NOMO-1 treated with dmso at 0.1 percent for 144 hours (cell line): ENCODE data around the gene NDUFB10.

ENCODE experiments used
- DNase-seq: peaks from one replicate; lab custom pipeline; 2025; ENCODE audit not compliant: unreplicated experiment; lab: John Stamatoyannopoulos, UW

NDUFB10 gene

GRCh38 chr16:2001035-2001434 lies 41.7 kb downstream of the NDUFB10 start:
- no peak for DNase-seq

- no peak for DNase-seq
These were observed 42.4 kb downstream of the NDUFB10 start for GRCh38 chr16:2001456-2002355.

GRCh38 chr16:2002406-2003230 lies 43.3 kb downstream of the NDUFB10 start:
- DNase-seq: no peak

GRCh38 chr16:2003231-2003826 lies 44.0 kb downstream of the NDUFB10 start:
- no peak for DNase-seq

- DNase-seq: peak; percentile 72
These were observed 44.7 kb downstream of the NDUFB10 start for GRCh38 chr16:2003827-2004641.

GRCh38 chr16:2004795-2005517 lies 45.6 kb downstream of the NDUFB10 start:
- no peak for DNase-seq

- no peak for DNase-seq
These were observed 46.3 kb downstream of the NDUFB10 start for GRCh38 chr16:2005646-2006045.

- DNase-seq: no peak
These were observed 47.0 kb downstream of the NDUFB10 start for GRCh38 chr16:2006317-2006716.

- no peak for DNase-seq
These were observed 47.9 kb downstream of the NDUFB10 start for GRCh38 chr16:2007081-2007836.

GRCh38 chr16:2008009-2008526 lies 48.7 kb downstream of the NDUFB10 start:
- no peak for DNase-seq

GRCh38 chr16:2008631-2009163 lies 49.4 kb downstream of the NDUFB10 start:
- DNase-seq: no peak

- DNase-seq: no peak
These were observed 49.9 kb downstream of the NDUFB10 start for GRCh38 chr16:2009164-2009711.

GRCh38 chr16:2009791-2010510 lies 50.6 kb downstream of the NDUFB10 start, which contains the start of gene ZNF598:
Gene ZNF598 (minus strand): TSS chr16:2009821.
- DNase-seq: peak; percentile 67
